HG02970 (cell line): ENCODE data around the gene BEST1.
"Not testable (repeated sequence)": the region's sequence is repeated elsewhere in the genome, so short reads cannot be mapped to it uniquely, and the experiment has no call there.

Experiments used
- ATAC-seq: cut with Tn5 transposase; IDR thresholded peaks from one replicate; pipeline ENCODE4 v1.9.1; 2021; ENCODE audit warnings: mild to moderate bottlenecking, moderate library complexity, moderate number of reproducible peaks; ENCODE audit not compliant: unreplicated experiment, low FRiP score

Gene BEST1

DNA sequence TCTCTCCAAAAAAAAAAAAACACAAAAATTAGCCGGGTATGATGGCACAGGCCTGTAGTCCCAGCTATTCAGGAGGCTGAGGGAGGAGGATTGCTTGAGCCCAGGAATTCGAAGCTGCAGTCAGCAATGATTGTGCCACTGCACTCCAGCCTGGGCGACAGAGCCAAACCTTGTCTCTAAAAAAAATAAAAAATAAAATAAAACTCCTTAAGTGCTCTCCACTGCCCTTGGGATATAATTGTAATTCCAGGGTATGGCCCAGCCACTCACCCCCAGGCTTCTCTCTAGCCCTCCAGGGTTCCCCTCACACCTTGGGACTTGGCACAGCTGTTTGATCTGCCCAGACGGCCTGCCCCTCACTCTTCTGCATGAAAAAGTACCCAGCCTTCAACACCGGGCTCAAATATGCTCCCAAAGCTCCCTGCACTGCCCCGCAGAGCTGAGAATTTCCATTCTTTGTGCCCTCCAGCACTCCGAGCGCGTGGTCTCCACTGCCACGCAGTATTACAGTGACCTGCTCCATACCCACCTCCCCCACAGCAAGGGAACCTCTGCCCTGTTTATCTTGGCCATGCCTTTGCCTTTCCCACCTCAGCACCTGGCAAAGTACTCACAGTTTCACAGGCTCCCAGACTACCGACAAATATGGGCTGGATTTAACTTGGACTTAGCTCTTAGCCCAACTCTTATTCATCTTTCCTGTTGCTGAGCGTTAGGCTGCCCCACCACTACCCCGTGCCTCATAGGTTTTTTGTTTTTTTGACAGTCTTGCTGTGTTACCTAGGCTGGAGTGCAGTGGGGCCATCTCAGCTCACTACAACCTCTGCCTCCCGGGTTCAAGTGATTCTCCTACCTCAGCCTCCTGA is 24.8 kb downstream of the BEST1 start:
- ATAC-seq: no peak

DNA sequence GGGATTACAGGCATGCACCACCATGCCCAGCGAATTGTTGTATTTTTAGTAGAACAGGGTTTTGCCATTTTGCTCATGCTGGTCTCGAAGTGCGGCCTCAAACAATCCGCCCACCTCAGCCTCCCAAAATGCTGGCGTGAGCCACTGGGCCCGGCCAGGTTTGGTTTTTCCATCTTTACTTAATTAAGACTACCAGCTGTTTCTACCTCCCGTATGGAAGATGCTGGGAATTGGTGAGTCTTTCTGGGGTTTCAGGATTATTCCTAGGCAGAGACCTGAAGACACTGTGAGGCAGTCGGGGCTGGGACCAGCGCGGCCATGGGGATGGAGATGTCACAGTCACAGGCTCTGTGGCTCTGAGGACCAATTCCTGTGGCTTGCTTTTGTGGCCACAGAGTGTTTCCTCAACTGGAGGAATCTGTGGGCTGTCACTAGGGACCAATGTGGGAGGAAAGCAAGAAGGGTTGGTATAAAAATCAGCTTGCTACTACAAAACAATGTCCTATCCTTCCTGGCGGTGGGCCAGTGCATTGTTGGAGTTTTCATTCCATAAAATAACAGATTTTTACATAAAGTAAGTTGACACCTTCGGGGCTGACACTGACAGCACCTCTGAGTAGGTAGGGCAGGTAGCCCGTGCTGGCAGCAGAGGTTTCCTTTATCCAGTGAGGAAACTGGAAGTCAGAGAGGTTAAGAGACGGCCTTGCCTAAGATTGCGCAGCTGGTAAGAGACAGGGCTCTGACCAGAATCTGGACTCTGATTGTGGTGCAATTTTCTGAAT is 25.7 kb downstream of the BEST1 start:
- ATAC-seq: no peak

DNA sequence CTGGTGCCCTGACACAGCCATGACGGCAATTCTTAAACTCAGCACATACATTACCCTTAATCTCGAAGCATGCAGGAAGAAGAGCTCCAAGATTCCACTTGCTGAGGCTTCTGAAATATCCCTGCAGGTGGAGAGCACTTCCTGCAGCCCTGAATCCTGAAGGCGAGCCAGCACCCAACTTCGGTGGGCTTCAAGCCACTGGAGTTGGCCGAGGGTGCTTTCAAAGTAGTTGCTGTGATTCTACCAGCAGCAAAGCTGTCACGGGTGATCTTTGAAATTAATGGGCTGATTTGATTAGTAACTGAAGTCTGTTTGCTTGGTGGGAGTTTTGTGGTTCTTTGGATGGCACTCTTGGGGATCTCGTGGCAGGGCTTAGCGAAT is 26.3 kb downstream of the BEST1 start:
- ATAC-seq: no peak

DNA sequence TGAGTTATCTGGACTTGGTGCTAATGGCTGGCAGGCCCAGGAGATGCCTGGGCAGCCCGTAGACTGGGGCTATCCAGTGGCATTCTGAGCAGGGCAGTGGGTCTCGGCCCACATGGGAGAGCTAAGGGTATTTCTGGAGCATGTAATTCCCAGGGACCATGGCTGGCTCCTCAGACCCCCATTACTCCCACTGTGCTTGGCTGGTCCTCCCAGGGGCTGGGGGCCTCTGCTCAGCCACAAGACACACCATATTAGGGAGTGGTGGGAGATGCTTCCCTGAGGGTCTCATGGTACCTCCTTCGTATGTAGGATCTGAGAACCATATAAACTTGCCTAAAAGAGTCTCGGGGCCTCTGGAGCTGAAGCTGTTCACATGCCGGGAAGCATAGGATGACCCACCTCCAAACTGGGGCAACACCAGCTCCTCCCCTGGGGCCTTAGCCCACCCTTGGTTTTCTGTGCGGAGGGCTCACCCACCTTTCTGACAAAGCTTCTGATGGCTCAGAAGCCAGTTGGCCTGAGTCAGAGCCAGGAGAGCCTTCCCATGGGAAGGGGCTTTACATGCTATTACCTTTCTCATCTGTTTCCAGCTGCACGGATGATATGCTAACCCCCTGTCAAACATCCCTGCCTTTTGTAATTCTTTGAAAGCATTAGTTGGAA is 26.8 kb downstream of the BEST1 start:
- ATAC-seq: no peak

DNA sequence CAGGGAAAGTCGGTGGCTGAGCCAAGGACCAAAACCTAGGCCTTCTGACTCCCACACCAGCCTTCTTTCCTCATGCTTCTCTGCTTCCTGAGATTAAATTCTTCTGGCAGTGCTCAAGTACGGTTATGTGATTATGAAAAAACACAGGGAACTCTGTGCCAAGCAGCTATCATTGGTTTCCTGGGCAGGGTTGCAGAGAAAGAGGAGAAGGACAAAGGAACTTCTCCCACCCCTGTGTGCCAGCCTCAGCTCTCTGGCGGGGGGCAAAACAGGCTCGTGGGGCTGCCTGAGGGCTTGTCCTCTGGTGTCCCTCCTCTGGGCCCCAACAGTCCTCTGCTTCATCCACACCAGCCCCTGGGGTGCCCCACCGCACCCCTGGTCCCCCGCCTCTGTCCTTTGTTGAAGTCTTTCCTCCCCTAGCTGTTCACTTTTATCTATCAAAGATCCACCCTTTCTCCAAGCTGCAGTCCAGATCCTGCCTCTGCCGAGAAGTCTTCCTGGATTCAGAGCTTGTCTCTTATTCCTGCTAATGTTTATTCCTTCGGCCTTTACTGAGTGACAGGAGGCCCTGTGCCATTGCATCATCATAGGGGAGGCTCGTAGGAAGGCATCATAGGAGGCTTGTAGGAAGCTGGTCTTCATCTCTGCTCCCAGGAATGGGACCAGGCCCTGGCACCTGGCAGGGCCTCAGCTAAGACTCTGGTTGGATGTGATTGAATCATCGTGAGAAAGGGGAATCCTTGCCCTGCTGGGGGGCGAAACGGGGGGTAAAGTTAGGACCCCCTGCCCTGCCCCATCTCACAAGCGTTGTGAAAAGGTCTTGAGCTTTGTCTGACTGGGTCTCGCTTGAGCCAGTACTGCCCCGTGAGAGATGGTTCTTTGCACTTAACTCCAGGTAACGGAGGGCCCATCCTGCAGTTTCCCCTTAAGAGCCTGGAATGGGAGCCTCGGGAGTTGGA is 28.8 kb downstream of the BEST1 start:
- no peak for ATAC-seq

DNA sequence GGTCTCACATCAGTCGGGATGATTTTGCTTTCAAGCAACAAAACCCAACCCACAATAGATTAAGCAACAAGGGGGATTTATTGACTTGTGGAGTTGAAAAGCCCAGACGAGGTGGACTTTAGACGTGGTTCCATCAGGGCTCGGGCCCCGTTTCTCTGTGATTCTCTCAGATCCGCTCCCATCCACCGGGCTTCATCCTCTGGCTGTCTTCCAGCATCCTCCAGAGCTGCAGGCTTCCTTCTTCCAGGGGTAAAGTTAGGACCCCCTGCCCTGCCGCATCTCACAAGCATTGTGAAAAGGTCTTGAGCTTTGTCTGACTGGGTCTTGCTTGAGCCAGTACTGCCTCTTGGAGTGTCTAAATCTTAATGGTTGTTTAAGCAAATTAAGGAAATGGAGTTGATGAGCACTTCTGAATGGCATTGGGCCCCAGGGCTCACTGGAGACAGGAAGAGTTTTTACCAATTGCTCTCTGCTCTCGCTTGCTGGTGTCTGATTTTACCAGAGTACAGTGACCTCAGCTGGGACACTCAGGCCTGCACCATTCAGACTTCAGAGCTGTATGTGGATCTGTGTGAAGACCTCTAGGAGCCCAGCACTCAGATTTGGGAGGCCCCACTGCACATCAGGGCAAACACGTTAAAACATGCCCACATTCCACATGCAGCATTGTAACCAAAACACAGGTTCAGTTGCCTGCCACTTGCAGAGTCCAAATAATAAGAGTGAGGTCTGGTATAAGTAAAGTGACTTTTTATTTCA is 30.8 kb downstream of the BEST1 start:
- no peak for ATAC-seq

DNA sequence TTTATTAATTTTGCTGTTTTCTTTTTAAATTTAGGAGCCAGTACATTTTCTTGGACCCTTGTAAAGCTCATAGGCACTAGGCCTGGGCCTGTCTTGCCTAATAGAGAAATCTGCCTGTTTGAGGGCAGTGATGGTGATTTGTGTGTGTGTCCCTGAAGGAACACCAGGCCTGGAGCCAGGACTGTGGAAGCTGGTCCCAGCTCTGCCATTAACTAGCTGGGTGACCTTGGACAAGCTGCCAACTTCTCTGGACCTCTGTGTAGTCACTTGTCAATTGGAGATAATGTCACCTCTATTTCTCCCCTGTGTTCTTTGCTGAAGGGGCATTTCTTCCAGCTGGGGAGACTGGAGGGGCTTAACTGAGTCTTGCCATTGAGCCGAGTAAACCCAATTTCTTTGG is 33.3 kb downstream of the BEST1 start:
- ATAC-seq: no peak

DNA sequence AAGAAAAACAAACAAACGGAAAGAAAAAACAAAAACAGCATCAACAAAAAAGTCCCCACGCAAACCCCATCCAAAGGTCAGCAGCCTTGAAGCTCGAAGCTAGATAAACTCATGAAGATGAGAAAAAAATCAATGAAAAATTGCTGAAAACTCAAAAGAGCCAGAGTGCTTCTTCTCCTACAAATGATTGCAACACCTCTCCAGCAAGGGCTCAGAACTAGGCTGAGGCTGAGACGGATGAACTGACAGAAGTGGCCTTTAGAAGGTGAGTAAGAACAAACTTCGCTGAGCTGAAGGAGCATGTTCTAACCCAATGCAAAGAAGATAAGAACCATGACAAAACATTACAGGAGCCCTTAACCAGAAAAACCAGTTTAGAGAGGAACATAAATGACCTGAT is 35.7 kb downstream of the BEST1 start:
- ATAC-seq: no peak

DNA sequence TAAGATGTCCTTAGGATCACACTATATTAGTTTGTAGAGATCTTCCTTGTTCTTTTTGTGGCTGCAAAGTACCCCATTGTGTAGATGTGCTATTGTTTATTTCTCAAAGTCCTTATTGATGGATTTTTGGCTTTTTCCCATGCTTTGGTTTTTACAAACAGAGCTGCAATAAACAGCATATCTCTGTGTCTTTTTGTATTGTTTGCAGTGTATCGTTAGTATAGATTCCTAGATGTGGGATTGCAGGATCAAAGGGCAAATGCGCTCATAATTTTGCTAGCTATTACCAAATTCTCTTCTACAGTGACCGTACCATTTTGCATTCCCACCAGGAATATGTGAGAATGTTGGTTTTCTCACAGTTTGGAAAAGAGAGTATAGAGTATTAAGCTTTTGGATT is 44.8 kb downstream of the BEST1 start:
- no peak for ATAC-seq

DNA sequence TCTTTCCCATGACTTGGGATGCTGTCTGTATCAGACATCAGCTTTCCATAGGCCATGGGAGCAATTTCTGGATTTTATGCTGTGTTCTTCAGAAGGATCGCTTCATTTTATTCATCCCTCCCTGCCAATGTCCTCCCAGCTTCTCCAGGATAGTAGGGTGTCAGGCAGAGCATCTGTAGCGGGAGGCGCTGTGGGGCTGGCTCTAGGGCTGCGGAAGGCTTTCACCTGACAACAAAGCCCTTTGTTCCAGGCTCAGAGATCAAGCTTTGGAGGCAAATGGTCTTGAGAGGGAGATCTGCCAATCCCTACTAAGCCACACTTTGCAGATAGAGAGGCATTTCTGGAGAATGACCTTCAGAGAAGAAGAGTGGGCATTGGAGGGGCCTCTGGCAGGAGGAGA is 46.8 kb downstream of the BEST1 start:
- ATAC-seq: no peak

DNA sequence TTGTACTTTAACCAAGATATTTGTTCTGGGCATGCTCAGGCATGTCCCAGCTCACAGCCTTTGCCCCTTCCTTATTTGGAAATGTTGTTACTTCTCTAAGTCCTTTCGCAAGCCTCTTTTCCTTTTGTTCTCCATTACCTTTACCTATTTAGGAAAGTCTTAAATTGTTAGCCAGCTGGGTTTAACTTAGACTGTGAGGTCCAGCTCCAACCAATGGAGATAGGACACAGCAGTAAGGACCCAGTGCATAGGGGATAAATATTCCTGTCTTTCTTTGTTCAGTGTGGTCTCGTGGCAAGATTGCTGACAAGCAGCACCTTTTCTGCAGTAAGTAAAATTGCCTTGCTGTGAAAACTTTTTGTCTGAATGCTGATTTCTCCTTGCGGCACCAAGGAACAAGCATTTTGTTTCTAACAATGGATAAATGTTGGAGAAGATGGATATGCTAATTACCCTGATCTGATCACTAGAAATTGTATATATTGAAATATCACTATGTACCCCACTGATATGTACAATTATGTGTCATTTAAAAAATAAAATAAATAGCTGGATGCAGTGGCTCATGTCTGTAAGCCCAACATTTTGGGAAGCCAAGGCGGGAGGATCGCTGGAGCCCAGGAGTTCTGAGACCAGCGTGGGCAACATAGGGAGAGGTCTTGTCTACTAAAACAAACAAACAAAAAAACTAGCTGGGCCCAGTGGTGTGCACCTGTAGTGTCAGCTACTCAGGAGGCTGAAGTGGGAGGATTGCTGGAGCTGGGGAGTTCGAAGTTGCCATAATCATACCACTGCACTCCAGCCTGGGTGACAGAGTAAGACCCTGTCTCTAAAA is 49.2 kb downstream of the BEST1 start:
- no peak for ATAC-seq

DNA sequence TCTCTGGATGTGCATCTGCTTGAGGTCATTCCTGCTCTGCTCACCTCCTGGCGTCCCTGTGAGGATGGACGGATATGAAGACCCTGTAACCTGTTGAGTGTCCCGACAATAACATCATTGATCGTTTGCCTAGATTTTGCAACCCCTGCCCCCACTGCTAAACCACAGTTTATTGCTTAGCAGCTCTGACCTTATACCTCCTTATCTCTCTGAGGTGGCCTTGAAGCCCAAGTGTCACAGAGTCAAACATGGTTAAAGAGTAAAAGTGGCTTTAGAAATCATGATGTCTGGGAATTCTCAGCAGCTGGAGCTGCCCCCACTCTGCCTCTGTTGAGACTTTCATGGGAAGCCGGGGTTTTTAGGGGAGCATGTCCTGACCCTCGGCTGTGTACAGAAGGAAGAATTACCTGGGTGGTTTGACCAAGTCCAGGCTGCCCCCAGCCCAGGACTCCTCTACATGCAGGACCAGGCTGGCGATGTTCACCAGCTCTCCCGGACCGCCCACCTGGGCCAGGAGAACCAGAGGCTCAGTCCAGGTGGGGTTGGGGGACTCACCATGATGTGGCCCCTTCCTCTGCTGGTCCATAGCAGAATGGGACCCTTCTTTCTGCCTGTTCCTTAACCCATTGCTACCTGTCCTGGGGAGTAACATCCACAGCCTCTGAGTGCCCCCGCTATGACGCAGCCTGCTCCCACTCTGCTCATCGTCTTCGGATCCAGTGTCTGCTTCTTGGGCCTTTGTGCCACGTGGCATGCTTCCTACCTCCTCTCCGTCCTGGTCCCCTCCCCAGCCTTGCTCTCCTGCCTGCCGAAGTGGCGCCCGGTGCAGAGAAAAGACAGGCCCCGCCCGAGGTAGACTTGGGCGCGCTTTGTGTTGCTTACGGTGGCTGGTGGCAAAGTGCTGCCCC is 50.6 kb downstream of the BEST1 start:
- no peak for ATAC-seq

DNA sequence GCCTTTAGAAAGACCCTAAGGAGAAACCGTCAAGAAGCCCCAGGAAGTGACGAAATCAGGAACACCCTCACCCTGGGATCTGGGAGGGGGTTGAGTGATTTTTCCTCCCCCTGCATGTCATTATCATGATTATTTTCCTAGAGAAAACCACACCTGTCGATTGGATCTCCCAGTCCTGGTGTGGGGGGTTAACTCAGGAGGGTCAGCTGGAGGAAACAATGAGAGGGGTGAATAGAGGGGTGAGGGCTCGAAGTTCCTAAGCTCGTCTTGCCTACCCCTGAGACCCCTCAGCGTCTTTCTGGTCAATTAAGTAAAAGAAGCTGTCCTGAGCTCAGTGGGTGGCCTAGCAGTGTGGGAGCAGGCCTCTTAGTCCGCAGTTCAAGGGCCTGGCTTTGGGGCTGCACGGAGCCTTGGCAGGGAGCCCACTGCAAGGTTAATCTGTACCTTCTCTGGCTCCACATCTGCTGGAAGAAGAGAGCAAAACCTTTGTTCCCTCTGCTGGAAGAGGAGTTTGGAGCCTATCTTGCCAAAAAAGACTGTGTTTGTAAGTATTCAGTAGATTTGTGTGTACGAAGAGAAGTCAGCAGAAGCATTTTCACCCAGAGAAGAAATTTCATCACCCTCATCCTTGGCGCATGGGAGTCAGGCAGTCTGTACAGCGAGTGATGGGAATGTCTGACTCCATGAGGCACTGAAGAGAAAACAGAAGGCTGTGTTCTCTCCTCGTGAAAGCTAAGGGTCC is 51.5 kb downstream of the BEST1 start:
- ATAC-seq: no peak

DNA sequence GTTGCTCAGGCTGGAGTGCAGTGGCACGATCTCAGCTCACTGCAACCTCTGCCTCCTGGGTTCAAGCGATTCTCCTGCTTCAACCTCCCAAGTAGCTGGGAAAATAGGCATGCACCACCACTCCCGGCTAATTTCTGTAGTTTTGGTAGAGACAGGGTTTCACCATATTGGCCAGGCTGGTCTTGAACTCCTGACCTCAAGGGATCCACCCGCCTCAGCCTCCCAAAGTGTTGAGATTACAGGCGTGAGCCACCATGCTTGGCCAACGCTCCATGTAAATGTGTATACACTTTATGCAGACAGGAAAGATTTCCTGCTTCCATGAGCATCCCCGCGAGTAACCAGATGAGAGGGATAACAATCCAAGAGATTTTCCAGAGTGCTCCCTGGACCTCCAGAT is 52.1 kb downstream of the BEST1 start:
- ATAC-seq: not testable (repeated sequence)

DNA sequence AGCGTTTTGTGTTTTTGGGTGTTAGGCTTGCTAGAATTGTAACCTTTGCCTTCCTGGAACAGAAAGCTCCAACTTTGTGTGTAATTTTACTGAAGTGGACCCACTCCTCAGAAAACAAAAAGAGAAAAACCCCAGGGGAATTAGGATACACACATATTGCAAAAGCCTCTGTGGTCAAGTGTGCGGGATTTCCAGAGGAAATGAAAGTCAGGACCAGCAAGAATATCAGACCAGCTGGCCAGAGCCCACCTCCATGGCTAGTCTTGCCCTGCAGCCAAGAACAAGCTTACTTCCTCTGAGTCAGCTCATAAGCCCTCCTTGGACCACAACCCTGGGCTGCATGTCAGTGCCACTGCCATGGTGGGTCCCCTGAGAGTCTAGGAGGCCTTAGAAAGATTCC is 54.3 kb downstream of the BEST1 start:
- no peak for ATAC-seq

DNA sequence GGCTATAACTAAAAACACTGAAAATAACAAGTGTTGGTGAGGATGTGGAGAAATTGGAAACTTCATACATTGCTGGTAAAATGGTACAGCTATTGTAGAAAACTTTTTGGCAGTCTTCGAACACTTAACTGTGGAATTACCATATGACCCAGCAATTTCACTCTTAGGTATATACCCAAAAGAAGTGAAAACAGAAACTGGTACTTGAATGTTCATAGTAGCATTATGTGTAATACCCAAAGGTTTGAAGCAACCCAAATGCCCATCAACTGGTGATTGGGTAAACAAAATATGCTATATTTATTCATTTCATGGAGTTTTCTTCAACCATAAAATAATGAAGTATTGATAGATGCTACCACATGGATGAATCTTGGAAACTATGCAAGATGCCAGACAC is 58.0 kb downstream of the BEST1 start:
- no peak for ATAC-seq

DNA sequence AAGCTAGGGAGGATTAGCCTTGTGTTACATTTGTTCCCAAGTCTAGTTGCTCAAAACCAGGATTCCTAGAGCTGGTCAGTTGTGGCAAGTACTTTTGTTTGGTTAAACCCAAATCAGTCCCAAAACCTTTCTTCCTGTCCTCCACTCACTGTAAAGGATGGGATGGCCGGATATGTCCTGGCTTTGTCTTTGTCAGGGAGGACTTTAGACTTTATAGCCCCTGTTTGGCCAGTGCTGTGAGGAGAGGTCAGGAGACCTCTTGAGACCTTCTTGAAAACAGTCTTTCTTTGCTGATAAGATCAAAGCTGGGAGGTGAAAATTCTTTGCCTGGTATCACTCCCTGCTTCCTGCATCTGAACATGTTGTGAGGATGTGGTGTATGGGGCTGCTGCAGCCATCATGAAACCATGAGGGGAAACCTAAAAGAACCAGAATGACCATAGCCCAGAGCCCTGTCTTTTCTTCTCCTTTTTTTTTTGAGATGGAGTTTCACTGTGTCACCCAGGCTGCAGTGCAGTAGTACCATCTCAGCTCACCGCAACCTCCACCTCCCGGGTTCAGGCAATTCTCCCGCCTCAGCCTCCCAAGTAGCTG is 60.9 kb downstream of the BEST1 start:
- no peak for ATAC-seq
